ENCODE measurements around the gene ATAD2B. TPM values are rescaled to one million over a fixed set of nuclear protein-coding genes. Genes with fewer than 3 reads are reported as not detected.

ATAD2B gene
- total RNA-seq, 1 donor from 2014 or later, result 5.2 TPM

DNA sequence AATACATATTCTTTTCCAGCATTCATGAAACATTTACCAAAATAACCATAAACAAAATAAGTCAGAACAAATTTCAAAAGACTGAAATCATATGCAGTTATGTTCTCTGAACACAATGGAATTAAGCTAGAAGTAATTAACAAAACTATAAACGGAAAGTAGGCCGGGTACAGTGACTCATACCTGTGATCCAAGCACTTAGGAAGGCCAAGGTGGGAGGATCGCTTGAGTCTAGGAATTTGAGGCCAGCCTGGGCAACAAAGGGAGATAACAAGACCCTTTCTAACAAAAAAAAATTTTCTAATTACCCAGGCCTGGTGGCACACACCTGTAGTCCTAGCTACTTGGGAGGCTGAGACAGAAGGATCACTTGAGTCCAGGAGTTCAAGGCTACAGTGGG is 14.9 kb downstream of the ATAD2B start:
- no peak for DNase-seq (ENCODE audit: low read depth)
- TF ChIP-seq, protein P1, sequence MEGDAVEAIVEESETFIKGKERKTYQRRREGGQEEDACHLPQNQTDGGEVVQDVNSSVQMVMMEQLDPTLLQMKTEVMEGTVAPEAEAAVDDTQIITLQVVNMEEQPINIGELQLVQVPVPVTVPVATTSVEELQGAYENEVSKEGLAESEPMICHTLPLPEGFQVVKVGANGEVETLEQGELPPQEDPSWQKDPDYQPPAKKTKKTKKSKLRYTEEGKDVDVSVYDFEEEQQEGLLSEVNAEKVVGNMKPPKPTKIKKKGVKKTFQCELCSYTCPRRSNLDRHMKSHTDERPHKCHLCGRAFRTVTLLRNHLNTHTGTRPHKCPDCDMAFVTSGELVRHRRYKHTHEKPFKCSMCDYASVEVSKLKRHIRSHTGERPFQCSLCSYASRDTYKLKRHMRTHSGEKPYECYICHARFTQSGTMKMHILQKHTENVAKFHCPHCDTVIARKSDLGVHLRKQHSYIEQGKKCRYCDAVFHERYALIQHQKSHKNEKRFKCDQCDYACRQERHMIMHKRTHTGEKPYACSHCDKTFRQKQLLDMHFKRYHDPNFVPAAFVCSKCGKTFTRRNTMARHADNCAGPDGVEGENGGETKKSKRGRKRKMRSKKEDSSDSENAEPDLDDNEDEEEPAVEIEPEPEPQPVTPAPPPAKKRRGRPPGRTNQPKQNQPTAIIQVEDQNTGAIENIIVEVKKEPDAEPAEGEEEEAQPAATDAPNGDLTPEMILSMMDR (conservative IDR thresholded peaks at IDR 0.05; ENCODE audit: low read depth, low read length), result no peak

DNA sequence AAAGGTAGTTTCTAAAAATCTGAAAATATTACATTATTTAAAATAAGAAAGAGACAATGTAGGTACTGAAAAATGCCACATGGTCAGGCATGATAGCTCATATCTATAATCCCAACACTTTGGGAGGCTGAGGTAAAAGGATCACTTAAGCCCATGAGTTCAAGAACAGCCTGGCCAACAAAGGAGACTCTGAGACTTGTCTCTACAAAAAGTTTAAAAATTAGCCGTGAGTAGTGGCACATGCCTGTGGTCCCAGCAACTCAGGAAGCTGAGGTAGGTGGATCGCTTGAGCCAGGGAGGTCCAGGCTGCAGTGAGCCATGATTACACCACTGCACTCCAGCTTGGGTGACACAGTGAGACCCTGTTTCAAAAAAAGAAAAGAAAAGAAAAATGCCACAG is 21.8 kb downstream of the ATAD2B start:
- H3K4me3 ChIP-seq (ENCODE audit: low read depth, low read length), result no peak overlapping the region
- TF ChIP-seq, protein P1 (conservative IDR thresholded peaks at IDR 0.05; ENCODE audit: low read depth, low read length), result no peak
- no peak for DNase-seq (ENCODE audit: low read depth)

More for the DNA sequence above, 14.9 kb downstream of the ATAD2B start:
- no peak overlapping the region for H3K4me3 ChIP-seq (ENCODE audit: low read depth, low read length)

GRCh38 chr2:23904692-23905091 is 22.2 kb downstream of the ATAD2B start:
- H3K4me3 ChIP-seq (ENCODE audit: low read depth, low read length), result no peak overlapping the region
- no peak for DNase-seq (ENCODE audit: low read depth)
- TF ChIP-seq, protein P1 (conservative IDR thresholded peaks at IDR 0.05; ENCODE audit: low read depth, low read length), result no peak

- H3K4me3 ChIP-seq (ENCODE audit: low read depth, low read length), result no peak overlapping the region
- TF ChIP-seq, protein P1 (conservative IDR thresholded peaks at IDR 0.05; ENCODE audit: low read depth, low read length), result no peak
- DNase-seq (ENCODE audit: low read depth), result no peak
These were observed 22.7 kb downstream of the ATAD2B start for GRCh38 chr2:23904215-23904614.

GRCh38 chr2:23903034-23903433 is 23.9 kb downstream of the ATAD2B start:
- H3K4me3 ChIP-seq (ENCODE audit: low read depth, low read length), result no peak overlapping the region
- TF ChIP-seq, protein P1 (conservative IDR thresholded peaks at IDR 0.05; ENCODE audit: low read depth, low read length), result no peak
- no peak for DNase-seq (ENCODE audit: low read depth)

DNA sequence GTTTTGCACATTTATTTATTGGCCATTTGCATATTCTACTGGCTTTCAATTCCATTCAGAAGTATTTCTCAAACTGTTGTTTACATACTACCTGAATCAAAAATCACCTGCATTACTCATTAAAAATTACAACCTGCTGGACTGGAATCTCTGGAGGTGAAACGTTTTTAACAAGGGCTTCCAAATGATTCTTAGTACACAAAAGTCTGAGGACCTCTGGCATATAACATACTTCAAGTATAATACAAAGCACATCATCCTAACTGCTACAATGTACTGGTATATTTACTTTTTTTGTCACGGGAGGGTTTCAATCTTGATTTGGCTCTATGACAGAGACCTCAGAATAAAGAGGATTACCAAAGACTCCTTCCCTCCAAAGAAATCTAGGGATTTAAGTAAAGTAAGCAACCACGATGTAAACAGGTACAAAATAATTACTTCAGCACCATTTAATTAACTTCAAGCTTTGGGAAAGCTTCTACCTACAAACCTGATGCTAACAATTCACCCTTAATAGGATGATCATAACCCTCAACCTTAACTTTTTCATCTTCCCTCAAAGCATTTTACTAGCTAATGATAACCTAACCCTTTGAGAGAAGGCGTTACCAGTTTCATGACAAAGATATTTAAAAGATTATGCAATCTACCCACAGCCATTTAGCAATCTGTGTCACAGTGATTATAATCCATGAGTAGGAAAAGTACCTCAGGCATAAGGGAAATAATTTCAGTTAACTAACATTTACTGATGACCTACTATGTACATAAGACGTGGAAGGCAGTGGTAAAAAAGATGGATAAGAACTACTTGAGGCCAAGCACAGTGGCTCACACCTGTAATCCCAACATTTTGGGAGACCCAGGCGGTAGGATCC is 24.7 kb downstream of the ATAD2B start:
- no peak for DNase-seq (ENCODE audit: low read depth)
- no peak overlapping the region for H3K4me3 ChIP-seq (ENCODE audit: low read depth, low read length)
- TF ChIP-seq, protein P1 (conservative IDR thresholded peaks at IDR 0.05; ENCODE audit: low read depth, low read length), result no peak
